Thoracic aorta (tissue), 2 donors: Measurements from ENCODE around the gene ADGRG3. TPM values are rescaled to one million over a fixed set of nuclear protein-coding genes. Genes with fewer than 3 reads are reported as not detected.

Experiments
- ATAC-seq: fragments of 150-250 bp; one replicate; pipeline ENCODE4 v1.8.0; 2017; ENCODE audit warnings: low read depth; ENCODE audit not compliant: insufficient number of reproducible peaks, low FRiP score
- DNase-seq: peaks from one replicate; pipeline ENCODE4 v3.0.0-alpha.2; 2020; ENCODE audit warnings: low spot score
- H3K27ac ChIP-seq, 2 donors: fragments of 200-600 bp; sonication (generic); 1 replicate in 1 of 2; 2 replicates in 1 of 2; pipeline ENCODE4 v1.5.1; 2016; ENCODE audit warnings: mild to moderate bottlenecking in 2 of 2, moderate library complexity in 2 of 2
- H3K27me3 ChIP-seq: fragments of 200-600 bp; sonication (generic); replicated peaks from 2 replicates; pipeline ENCODE4 v1.6.0; 2016; ENCODE audit warnings: mild to moderate bottlenecking; ENCODE audit not compliant: insufficient read depth
- H3K36me3 ChIP-seq: fragments of 200-600 bp; sonication (generic); one replicate; pipeline ENCODE4 v1.5.1; 2016
- H3K4me1 ChIP-seq, 2 donors: fragments of 200-600 bp; sonication (generic); 1 replicate in 1 of 2; 2 replicates in 1 of 2; pipeline versions ENCODE4 v1.5.1 to v1.6.0; 2016; ENCODE audit warnings: low read depth in 2 of 2, mild to moderate bottlenecking in 1 of 2; ENCODE audit not compliant: control insufficient read depth in 1 of 2
- H3K4me3 ChIP-seq: fragments of 200-600 bp; sonication (generic); 2 replicates; pipeline ENCODE4 v1.5.1; 2016; ENCODE audit warnings: mild to moderate bottlenecking
- H3K9me3 ChIP-seq: fragments of 200-600 bp; sonication (generic); 2 replicates; pipeline ENCODE4 v1.5.1; 2016
- total RNA-seq, 2 donors: library from RNA; depleted of rRNA; stranded (reverse); fragments of >200 nt; gene quantifications; one replicate each; pipeline versions ENCODE4 v1.1.0 to v1.2.3, GENCODE V29; 2016
- TF ChIP-seq, protein P1 (sequence below): fragments of 200-600 bp; sonication (generic); IDR thresholded peaks from one replicate; pipeline ENCODE4 v1.5.1; 2019; ENCODE audit warnings: antibody characterized with exemption

Gene ADGRG3
- total RNA-seq, 2 donors from 2014 or later, result 0.41 to 5.1 TPM

DNA sequence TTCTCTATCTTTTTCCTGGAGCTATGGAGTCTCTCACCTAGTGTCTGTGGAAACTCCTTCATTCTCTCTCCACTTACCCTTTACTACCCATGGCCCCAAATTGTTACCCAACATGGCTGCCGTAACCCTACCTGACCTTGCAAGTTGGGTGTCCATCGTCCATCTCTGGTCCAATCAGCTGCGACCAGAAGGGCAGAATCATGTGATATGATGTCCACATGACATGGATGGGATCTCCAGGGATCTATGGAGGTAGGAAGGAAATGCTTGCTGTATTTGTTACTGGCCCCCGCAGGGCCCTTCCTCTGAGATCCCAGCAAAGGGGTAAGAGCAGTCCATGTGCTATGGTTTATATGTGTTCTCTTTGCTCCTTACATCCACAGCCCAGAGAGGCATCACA, 18.5 kb downstream of the ADGRG3 start:
- no peak for DNase-seq
- no peak for ATAC-seq
- H3K36me3 ChIP-seq, result no peaks in the 10 kb centered on the region
- no peak overlapping the region for H3K4me3 ChIP-seq
- no peaks in the 10 kb centered on the region for H3K4me1 ChIP-seq
- TF ChIP-seq, protein P1, sequence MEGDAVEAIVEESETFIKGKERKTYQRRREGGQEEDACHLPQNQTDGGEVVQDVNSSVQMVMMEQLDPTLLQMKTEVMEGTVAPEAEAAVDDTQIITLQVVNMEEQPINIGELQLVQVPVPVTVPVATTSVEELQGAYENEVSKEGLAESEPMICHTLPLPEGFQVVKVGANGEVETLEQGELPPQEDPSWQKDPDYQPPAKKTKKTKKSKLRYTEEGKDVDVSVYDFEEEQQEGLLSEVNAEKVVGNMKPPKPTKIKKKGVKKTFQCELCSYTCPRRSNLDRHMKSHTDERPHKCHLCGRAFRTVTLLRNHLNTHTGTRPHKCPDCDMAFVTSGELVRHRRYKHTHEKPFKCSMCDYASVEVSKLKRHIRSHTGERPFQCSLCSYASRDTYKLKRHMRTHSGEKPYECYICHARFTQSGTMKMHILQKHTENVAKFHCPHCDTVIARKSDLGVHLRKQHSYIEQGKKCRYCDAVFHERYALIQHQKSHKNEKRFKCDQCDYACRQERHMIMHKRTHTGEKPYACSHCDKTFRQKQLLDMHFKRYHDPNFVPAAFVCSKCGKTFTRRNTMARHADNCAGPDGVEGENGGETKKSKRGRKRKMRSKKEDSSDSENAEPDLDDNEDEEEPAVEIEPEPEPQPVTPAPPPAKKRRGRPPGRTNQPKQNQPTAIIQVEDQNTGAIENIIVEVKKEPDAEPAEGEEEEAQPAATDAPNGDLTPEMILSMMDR, result no peak
- H3K9me3 ChIP-seq, result no peaks in the 10 kb centered on the region
- no peaks in the 10 kb centered on the region for H3K27me3 ChIP-seq
- no peak overlapping the region for H3K27ac ChIP-seq

DNA sequence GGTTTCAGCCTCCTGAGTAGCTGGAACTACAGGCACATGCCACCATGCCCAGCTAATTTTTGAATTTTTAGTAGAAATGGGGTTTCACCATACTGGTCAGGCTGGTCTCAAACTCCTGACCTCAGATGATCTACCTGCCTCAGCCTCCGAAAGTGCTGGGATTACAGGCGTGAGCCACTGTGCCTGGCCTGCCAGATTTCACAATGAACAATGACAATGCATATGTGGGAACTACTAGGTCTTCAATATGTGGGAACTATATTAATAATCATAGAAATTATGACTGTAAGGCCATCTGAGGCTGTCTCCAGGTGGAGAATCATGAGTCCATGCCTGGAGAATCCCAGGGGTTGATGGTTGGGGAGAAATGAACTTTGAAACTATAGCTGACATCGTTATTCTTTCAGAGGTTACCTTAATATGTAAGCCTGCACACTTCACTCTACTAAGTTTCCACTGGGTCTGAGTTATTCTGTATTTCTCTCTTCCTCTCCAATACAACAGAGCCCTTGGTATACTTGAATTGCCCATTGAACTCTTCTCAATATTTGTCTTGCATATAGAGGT, 19.3 kb downstream of the ADGRG3 start:
- Histone ChIP-seq H3K4me3 (no peak overlapping the region), H3K36me3 (no peaks in the 10 kb centered on the region), H3K27ac (no peak overlapping the region), H3K27me3 (no peaks in the 10 kb centered on the region), H3K9me3 (no peaks in the 10 kb centered on the region), H3K4me1 (no peaks in the 10 kb centered on the region)
- DNase-seq (no peak), ATAC-seq (no peak)
- TF ChIP-seq, protein P1, result no peak

DNA sequence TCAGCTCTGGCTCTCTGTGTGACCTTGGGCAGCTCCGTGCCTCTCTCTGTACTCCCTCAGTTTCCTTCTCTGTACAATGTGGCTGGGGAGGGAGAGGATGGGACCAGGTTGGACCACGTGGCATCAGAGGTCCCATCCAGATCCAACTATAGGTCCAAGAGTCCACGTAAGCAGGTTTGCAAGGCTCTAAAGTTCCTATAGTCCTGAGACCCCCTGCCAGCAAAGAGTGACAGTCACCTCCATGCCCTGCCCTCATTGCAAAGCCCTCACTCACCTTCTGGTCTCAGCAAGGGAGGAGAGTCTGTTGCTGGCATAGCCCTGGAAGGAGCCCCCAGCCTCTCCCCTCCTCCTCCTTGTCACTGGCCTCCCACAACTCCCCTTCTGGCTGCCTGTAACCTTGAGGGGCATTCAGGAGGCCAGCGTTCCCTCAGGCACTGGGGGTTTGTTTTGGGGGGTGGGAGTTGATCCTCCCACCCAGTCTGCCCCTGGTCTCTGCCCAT, 20.4 kb downstream of the ADGRG3 start:
- no peak overlapping the region for H3K27ac ChIP-seq
- no peaks in the 10 kb centered on the region for H3K27me3 ChIP-seq
- H3K9me3 ChIP-seq, result no peaks in the 10 kb centered on the region
- TF ChIP-seq, protein P1, result no peak
- ATAC-seq (no peak), DNase-seq (no peak)
- H3K4me3 ChIP-seq, result no peak overlapping the region
- no peaks in the 10 kb centered on the region for H3K4me1 ChIP-seq
- H3K36me3 ChIP-seq, result no peaks in the 10 kb centered on the region

DNA sequence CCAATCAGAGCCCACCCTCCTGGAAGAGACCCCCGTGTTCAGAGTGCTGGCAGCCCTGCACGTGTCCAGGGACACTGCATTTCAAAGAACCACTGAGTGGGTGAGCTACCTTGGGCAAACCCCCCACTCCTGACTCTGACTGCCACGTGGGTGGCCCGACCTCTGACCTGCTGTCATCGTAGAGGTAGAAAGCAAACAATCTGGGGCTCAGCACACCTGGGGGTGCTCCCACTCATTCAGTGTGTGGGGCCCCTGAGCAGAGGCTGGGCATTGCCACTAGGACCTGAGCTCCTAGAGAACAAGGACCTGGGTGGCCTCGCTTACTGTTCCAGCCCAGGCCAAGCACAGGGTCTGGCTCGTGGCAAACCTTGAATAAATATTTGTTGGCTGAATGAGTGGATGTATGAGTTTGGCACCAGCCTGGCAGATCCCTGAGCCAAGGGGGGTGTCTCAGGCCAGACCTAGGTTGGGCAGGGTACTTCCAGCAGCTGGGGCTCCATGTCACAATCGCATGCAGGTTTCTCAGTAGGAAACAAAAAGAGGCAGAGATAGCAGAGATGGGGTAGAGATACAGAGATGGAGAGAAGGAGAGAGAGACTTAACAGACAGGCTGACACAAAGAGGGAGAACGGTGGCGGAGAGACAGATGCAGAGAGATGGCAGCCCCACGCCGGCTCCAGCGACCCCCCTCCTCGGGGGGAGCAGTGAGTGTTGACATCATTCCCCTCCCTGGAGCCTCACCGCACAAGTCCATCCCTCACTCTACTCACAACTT, 21.1 kb downstream of the ADGRG3 start:
- H3K4me3 ChIP-seq, result no peak overlapping the region
- no peaks in the 10 kb centered on the region for H3K4me1 ChIP-seq
- H3K9me3 ChIP-seq, result no peaks in the 10 kb centered on the region
- no peaks in the 10 kb centered on the region for H3K27me3 ChIP-seq
- no peaks in the 10 kb centered on the region for H3K36me3 ChIP-seq
- DNase-seq (no peak), ATAC-seq (no peak)
- no peak overlapping the region for H3K27ac ChIP-seq
- TF ChIP-seq, protein P1, result no peak

DNA sequence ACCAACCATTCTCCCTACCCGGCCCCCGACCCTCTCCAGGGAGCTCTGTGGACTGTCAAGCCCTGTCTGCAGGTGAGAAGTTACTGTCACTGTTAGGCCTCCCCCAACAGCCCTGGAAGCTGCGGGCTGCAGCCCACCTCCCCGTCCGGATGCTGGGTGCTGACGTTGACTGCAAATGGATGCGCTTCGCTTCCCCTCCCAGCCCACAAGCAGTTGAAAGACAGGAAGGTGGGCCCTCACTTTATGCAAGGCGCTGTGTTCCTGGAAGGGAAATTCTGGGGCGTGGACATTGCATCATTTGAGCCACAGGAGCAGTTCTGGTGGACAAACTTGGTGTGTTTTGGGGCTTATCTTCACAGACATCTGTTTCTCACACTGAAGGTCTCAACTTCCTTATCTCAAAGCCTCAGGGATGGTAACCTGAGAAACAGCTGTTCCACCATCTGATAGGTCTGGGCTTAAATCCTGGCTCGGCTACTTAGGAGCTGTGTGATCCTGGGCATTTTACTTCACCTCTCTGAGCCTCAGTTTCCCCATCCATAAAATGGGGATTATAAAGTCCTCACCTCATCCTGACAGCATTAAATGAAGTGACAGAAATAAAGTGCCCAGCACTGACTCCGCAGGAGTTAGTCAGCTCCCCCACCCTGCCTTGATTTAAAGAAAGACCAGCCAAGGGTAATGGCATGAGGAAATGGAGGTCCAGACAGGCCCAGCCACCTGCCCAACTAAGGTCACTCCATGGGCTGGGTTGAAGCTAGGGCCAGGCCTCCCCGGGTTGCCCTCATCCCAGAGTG, 21.9 kb downstream of the ADGRG3 start:
- TF ChIP-seq, protein P1, result no peak
- ATAC-seq (no peak), DNase-seq (no peak)
- no peaks in the 10 kb centered on the region for H3K4me1 ChIP-seq
- H3K27me3 ChIP-seq, result no peaks in the 10 kb centered on the region
- no peak overlapping the region for H3K4me3 ChIP-seq
- H3K9me3 ChIP-seq, result no peaks in the 10 kb centered on the region
- no peaks in the 10 kb centered on the region for H3K36me3 ChIP-seq
- no peak overlapping the region for H3K27ac ChIP-seq
